ENCODE results near the gene LHPP. TPM values are rescaled to one million over a fixed set of nuclear protein-coding genes. Genes with fewer than 3 reads are reported as not detected.
"Not testable (repeated sequence)": the region's sequence is repeated elsewhere in the genome, so short reads cannot be mapped to it uniquely, and the experiment has no call there.

LHPP gene
- total RNA-seq, 1 experiment from 2014 or later: 3.7 TPM

GRCh38 chr10:124547647-124548168 is 86.1 kb downstream of the LHPP start:
- BruUV-seq (replicated peaks): no TSS peak
- intact Hi-C loops (cut with micrococcal nuclease): no loop called here
- Mint-ChIP-seq H3K27me3 (ENCODE audit: insufficient read depth, unreplicated experiment) (no peaks in the 10 kb centered on the region), H3K4me1 (ENCODE audit: insufficient read depth, unreplicated experiment) (no peaks in the 10 kb centered on the region), H3K27ac (ENCODE audit: low read depth, unreplicated experiment) (no peak overlapping the region), H3K36me3 (ENCODE audit: insufficient read depth, unreplicated experiment) (no peaks in the 10 kb centered on the region), H3K9me3 (ENCODE audit: unreplicated experiment) (no peaks in the 10 kb centered on the region), H3K4me3 (ENCODE audit: unreplicated experiment) (no peak overlapping the region)
- TF ChIP-seq CTCF (IDR thresholded peaks at IDR 0.05; ENCODE audit: unreplicated experiment): no peak
- CTCF ChIA-PET: interaction anchor here (0.9 to 2.6 kb wide), 2 partner anchors 17 to 193 kb away, joined by 3 to 10 read pairs; no protein-coding TSS in a partner anchor
- no peak for DNase-seq (ENCODE audit: unreplicated experiment)
- POLR2A ChIA-PET: no interaction called here

- intact Hi-C loops (cut with micrococcal nuclease); H3K27ac Mint-ChIP-seq (ENCODE audit: low read depth, unreplicated experiment); DNase-seq (ENCODE audit: unreplicated experiment); H3K4me3 Mint-ChIP-seq (ENCODE audit: unreplicated experiment); H3K36me3 Mint-ChIP-seq (ENCODE audit: insufficient read depth, unreplicated experiment); BruUV-seq (replicated peaks); POLR2A ChIA-PET; H3K27me3 Mint-ChIP-seq (ENCODE audit: insufficient read depth, unreplicated experiment); H3K9me3 Mint-ChIP-seq (ENCODE audit: unreplicated experiment); H3K4me1 Mint-ChIP-seq (ENCODE audit: insufficient read depth, unreplicated experiment): not testable (repeated sequence)
- CTCF ChIA-PET: interaction anchor here (0.6 to 1.3 kb wide), 4 partner anchors 196 to 1274 kb away, joined by 3 to 5 read pairs (median 4); no protein-coding TSS in a partner anchor
Measured at GRCh38 chr10:124549171-124549570, 87.5 kb downstream of the LHPP start.

DNA sequence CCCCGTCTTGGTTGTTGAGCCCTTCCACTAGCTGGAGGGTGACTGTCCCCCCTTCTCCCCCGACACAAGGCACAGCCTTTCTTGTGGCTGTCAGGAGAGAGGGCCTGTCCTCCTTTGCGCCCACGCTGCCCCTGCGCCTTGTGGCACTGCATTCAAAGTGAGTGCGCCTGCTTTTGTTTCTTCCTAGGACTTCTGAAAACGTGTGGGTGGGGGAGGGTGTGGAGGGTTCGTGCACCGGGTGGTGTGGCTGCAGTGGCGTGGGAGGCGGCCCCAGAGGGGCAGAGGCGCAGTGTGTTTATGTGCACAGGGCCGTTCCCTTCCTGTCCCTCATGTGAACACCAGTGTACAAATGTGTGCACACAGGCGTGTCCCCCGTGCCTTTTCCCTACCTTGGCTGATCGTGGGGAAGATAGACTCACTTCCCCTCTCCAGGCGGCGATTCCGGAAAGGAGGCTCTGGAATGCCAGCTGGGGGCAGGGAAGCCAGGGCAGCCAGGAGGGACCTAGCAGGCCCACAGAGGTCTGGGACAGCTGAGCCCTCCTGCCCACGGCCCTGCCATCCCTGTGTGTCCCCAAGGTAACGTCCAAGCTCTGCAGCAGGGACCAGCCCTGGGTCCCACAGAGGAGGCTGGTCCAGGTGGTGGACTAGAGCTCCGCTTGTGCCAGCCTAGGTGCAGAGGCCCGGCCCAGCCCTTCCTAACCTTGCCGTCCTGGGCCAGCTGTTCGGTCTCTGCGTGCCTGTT is 88.8 kb downstream of the LHPP start:
- no TSS peak for BruUV-seq (replicated peaks)
- ChIA-PET POLR2A (no interaction called here), CTCF (interaction anchor here (1.3 to 1.5 kb wide), 2 partner anchors 10 to 194 kb away, joined by 4 to 5 read pairs; no protein-coding TSS in a partner anchor)
- H3K27ac Mint-ChIP-seq (ENCODE audit: low read depth, unreplicated experiment): no peak overlapping the region
- H3K4me3 Mint-ChIP-seq (ENCODE audit: unreplicated experiment): no peak overlapping the region
- no peaks in the 10 kb centered on the region for H3K27me3 Mint-ChIP-seq (ENCODE audit: insufficient read depth, unreplicated experiment)
- no peaks in the 10 kb centered on the region for H3K4me1 Mint-ChIP-seq (ENCODE audit: insufficient read depth, unreplicated experiment)
- no peaks in the 10 kb centered on the region for H3K36me3 Mint-ChIP-seq (ENCODE audit: insufficient read depth, unreplicated experiment)
- intact Hi-C loops (cut with micrococcal nuclease): no loop called here
- H3K9me3 Mint-ChIP-seq (ENCODE audit: unreplicated experiment): no peaks in the 10 kb centered on the region
- no peak for TF ChIP-seq CTCF (IDR thresholded peaks at IDR 0.05; ENCODE audit: unreplicated experiment)
- no peak for DNase-seq (ENCODE audit: unreplicated experiment)

- H3K9me3 Mint-ChIP-seq (ENCODE audit: unreplicated experiment): no peaks in the 10 kb centered on the region
- CTCF ChIA-PET: interaction anchor here (1.5 kb wide), 1 partner anchor 10 kb away, joined by 4 read pairs; no protein-coding TSS in a partner anchor
- intact Hi-C loops (cut with micrococcal nuclease): no loop called here
- no peaks in the 10 kb centered on the region for H3K4me1 Mint-ChIP-seq (ENCODE audit: insufficient read depth, unreplicated experiment)
- H3K27ac Mint-ChIP-seq (ENCODE audit: low read depth, unreplicated experiment): no peak overlapping the region
- POLR2A ChIA-PET: no interaction called here
- BruUV-seq (replicated peaks): no TSS peak
- H3K27me3 Mint-ChIP-seq (ENCODE audit: insufficient read depth, unreplicated experiment): no peaks in the 10 kb centered on the region
- H3K36me3 Mint-ChIP-seq (ENCODE audit: insufficient read depth, unreplicated experiment): no peaks in the 10 kb centered on the region
- no peak overlapping the region for H3K4me3 Mint-ChIP-seq (ENCODE audit: unreplicated experiment)
- no peak for DNase-seq (ENCODE audit: unreplicated experiment)
- no peak for TF ChIP-seq CTCF (IDR thresholded peaks at IDR 0.05; ENCODE audit: unreplicated experiment)
Measured at GRCh38 chr10:124551097-124551496, 89.5 kb downstream of the LHPP start.
